ENCODE measurements around the gene HCFC2.
"Not testable (repeated sequence)": the region's sequence is repeated elsewhere in the genome, so short reads cannot be mapped to it uniquely, and the experiment has no call there.

DNA sequence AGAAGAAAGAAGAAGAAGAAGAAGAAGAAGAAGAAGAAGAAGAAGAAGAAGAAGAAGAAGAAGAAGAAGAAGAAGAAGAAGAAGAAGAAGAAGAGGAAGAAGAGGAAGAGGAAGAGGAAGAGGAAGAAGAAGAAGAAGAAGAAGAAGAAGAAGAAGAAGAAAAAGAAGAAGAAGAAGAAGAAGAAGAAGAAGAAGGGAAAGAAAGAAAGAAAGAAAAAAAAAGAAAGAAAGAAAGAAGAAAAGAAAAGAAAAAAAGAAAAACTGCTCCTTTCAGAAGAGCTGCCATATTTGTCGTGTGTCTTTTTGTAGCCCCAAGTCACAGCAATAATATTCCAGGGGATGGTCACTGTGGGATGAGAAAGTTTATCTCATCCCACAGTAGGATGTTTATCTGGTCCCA lies 42.5 kb upstream of the HCFC2 start:
- not testable (repeated sequence) for TF ChIP-seq POLR2AphosphoS5 (IDR thresholded peaks at IDR 0.05; ENCODE audit: low read depth, low read length)
- TF ChIP-seq, protein P1, sequence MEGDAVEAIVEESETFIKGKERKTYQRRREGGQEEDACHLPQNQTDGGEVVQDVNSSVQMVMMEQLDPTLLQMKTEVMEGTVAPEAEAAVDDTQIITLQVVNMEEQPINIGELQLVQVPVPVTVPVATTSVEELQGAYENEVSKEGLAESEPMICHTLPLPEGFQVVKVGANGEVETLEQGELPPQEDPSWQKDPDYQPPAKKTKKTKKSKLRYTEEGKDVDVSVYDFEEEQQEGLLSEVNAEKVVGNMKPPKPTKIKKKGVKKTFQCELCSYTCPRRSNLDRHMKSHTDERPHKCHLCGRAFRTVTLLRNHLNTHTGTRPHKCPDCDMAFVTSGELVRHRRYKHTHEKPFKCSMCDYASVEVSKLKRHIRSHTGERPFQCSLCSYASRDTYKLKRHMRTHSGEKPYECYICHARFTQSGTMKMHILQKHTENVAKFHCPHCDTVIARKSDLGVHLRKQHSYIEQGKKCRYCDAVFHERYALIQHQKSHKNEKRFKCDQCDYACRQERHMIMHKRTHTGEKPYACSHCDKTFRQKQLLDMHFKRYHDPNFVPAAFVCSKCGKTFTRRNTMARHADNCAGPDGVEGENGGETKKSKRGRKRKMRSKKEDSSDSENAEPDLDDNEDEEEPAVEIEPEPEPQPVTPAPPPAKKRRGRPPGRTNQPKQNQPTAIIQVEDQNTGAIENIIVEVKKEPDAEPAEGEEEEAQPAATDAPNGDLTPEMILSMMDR (IDR thresholded peaks at IDR 0.05), result not testable (repeated sequence)

Measured in Panc1 (cell line).